Upper lobe of right lung (tissue), 1 donor: ENCODE results near the gene TSPO. TPM values are rescaled to one million over a fixed set of nuclear protein-coding genes. Genes with fewer than 3 reads are reported as not detected.

ENCODE experiments used
- ATAC-seq: fragments of 200-7000 bp; cut with Tn5 transposase; one replicate; pipeline ENCODE4 v1.9.1; 2020; ENCODE audit warnings: mild to moderate bottlenecking, moderate library complexity
- DNase-seq: peaks from one replicate; pipeline ENCODE4 v3.0.0-alpha.2; 2020
- H3K27ac ChIP-seq: fragments of 200-600 bp; one replicate; pipeline ENCODE4 v1.8.0; 2022
- H3K27me3 ChIP-seq: fragments of 200-600 bp; one replicate; pipeline ENCODE4 v1.8.0; 2022; ENCODE audit warnings: mild to moderate bottlenecking
- H3K36me3 ChIP-seq: fragments of 200-600 bp; one replicate; pipeline ENCODE4 v1.8.0; 2022
- H3K4me1 ChIP-seq: fragments of 200-600 bp; one replicate; pipeline ENCODE4 v1.8.0; 2022
- H3K4me3 ChIP-seq: fragments of 200-600 bp; one replicate; pipeline ENCODE4 v1.8.0; 2022; ENCODE audit warnings: mild to moderate bottlenecking
- H3K9me3 ChIP-seq: fragments of 200-600 bp; one replicate; pipeline ENCODE4 v1.8.0; 2022
- CTCF ChIP-seq: fragments of 200-600 bp; IDR thresholded peaks from one replicate; pipeline ENCODE4 v1.8.0; 2022; ENCODE audit warnings: antibody characterized with exemption
- intact Hi-C: fragments of 100-400 bp; cut with DNase I; formaldehyde crosslinking; loops from one replicate; pipeline ENCODE4 v1.11.0; 2022
- total RNA-seq: library from RNA; stranded (reverse); fragmentation: NEBNext Ultra II Directional; extraction: Animal tissue kit (Norgen Biotek cat#: 25700); gene quantifications from one replicate; pipeline ENCODE4 v1.2.1, GENCODE V29; 2021
- donor health status: DM: no; HTN: yes; CAD: no; lungs with severe emphysema.

TSPO gene
- total RNA-seq, 1 donor from 2014 or later = 185 TPM

GRCh38 chr22:43163241-43163795 is 12.0 kb downstream of the TSPO start:
- H3K9me3 ChIP-seq = no peaks in the 10 kb centered on the region
- H3K4me1 ChIP-seq = peaks cover 18% of the 10 kb centered on the region
- no peak for TF ChIP-seq CTCF
- DNase-seq (no peak), ATAC-seq (no peak)
- H3K27ac ChIP-seq = no peak overlapping the region
- peaks cover 27% of the 10 kb centered on the region for H3K36me3 ChIP-seq
- intact Hi-C loops = no loop called here
- no peak overlapping the region for H3K4me3 ChIP-seq
- H3K27me3 ChIP-seq = no peaks in the 10 kb centered on the region

- ATAC-seq (no peak), DNase-seq (no peak)
- no peak for TF ChIP-seq CTCF
- H3K4me1 ChIP-seq = peaks cover 14% of the 10 kb centered on the region
- H3K27ac ChIP-seq = no peak overlapping the region
- no peaks in the 10 kb centered on the region for H3K27me3 ChIP-seq
- peaks cover 27% of the 10 kb centered on the region for H3K36me3 ChIP-seq
- H3K9me3 ChIP-seq = no peaks in the 10 kb centered on the region
- H3K4me3 ChIP-seq = no peak overlapping the region
- intact Hi-C loops = no loop called here
Measured at GRCh38 chr22:43164636-43165035, 13.3 kb downstream of the TSPO start.

GRCh38 chr22:43166132-43166930 is 15.0 kb downstream of the TSPO start:
- Histone ChIP-seq H3K36me3 (peaks cover 27% of the 10 kb centered on the region), H3K4me1 (peaks cover 11% of the 10 kb centered on the region), H3K4me3 (no peak overlapping the region), H3K27ac (no peak overlapping the region), H3K27me3 (no peaks in the 10 kb centered on the region), H3K9me3 (no peaks in the 10 kb centered on the region)
- no peak for TF ChIP-seq CTCF
- ATAC-seq (no peak), DNase-seq (no peak)
- intact Hi-C loops = no loop called here

GRCh38 chr22:43167001-43167589 is 15.7 kb downstream of the TSPO start:
- Histone ChIP-seq H3K4me1 (peaks cover 11% of the 10 kb centered on the region), H3K36me3 (peaks cover 33% of the 10 kb centered on the region), H3K4me3 (no peak overlapping the region), H3K9me3 (no peaks in the 10 kb centered on the region), H3K27me3 (no peaks in the 10 kb centered on the region), H3K27ac (no peak overlapping the region)
- DNase-seq (no peak), ATAC-seq (no peak)
- intact Hi-C loops = no loop called here
- no peak for TF ChIP-seq CTCF

GRCh38 chr22:43168471-43169309 is 17.3 kb downstream of the TSPO start:
- intact Hi-C loops = no loop called here
- DNase-seq (peak; percentile 60), ATAC-seq (no peak)
- Histone ChIP-seq H3K27ac (no peak overlapping the region), H3K9me3 (no peaks in the 10 kb centered on the region), H3K36me3 (peaks cover 37% of the 10 kb centered on the region), H3K4me3 (no peak overlapping the region), H3K4me1 (peaks cover 8% of the 10 kb centered on the region), H3K27me3 (no peaks in the 10 kb centered on the region)
- TF ChIP-seq CTCF = no peak
